NCI-H2196 treated with DMSO at 0.1 percent for 48 hours (cell line): ENCODE results near the gene CUX1.

Source experiments
- DNase-seq: peaks from one replicate; lab custom pipeline; 2025; ENCODE audit not compliant: unreplicated experiment; lab: John Stamatoyannopoulos, UW

Gene CUX1

DNA sequence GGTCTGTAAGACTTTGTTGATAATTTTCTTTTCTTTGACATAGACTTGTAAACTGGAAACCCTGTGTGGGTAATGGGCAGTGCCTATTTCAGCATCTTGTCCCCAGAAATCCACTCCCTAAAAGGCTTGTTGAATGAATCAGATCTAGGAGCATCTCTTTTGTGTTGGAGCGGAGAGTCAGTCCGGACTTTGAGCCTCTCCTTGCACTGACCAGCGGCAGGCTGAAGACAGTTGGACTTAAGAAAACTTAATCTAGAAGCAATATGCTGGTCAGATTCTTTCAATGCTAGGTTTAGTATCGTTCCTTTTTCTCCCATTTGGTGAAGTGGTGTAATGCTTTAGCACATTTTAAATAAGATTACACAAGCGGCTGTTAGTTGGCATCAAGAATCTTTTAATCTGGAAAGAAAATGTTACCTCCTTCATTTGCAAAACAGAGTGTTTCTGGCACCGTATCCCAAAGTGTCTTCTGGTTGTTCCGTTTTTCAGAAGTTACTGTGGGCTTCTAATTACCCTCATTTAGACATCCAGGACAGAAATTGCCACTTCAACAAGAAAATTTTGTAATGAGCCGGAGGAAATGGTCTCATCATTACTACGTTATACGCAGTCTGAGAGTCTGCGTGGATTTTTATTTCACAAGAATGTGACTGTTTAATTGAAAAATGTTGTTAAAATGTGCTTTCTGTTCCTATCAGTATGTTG is 74.7 kb downstream of the CUX1 start:
- DNase-seq: no peak

DNA sequence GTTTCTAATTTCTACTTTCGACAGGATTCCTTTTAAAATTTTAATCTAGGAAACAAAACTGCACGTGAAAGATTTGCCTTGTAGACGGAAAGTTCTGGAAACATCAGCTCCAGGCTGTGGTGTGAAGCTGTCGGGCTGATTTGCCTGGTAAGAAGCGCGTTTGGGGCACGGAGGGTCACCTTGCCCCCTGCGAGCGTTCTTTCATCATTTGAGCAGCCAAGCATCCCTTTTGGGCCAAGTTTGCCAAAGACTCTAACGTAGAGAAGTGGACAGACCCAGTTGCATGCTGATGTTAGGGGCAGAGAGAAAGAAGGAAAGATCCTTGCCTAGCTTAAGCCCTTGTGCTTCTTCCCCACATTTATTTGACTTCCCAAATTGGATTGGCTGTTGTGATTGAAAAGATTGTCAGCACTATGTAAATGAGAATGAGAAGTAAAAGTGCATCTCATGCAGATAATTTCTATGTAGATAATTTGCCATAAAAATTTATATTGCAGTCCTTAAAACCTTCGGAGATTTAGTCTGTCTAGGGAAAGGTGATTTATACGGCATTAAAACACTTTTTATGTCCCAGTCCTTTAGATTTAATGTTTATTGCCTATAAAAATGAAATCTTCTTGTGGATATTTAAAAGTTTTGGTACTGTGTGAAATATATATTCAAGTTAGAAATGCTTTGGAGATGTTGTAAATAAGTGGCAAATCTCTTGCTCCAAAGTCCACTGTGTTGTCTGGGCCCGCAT is 76.1 kb downstream of the CUX1 start:
- no peak for DNase-seq

- DNase-seq: no peak
These were observed 78.9 kb downstream of the CUX1 start for GRCh38 chr7:101896316-101896715.

DNA sequence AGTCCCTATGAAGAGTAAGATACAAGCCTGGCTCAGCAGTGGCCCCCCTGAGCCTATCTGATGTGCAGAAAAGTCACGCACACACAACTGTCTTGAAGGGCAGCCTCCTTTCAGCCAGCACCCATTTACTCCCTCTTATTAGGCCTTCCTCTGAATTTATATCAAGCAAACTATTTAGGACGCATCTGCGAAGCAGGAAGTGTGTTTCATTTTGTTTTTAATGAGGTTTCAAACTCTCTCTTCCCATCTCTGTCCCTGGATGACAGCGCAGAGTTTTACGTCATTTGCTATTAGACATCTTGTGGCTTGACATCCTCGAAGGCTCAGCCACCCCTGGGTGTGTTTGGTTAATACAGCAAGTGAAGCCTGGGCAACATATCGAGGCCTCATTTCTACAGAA is 79.5 kb downstream of the CUX1 start:
- DNase-seq: no peak

DNA sequence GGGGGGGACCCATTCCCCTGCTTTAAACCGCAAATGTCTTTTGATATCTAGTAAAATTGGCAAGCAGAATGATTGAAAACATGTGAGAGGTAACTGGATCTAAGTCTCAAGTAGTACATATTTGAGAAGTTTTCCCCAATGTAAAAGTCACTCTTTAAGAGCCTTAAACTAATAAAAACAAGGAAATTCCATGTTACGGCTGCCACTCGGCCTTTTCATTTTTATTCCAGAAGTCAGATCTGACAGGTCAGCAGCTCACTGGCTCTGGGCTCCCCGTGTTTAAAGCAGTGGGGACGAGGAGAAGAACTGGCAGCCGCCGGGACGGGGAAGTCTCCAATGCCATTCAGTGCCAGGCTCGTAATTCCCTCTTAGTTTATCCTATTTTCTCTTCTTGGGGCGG is 80.7 kb downstream of the CUX1 start:
- DNase-seq: no peak

- no peak for DNase-seq
These were observed 82.2 kb downstream of the CUX1 start for GRCh38 chr7:101899616-101900015.

- no peak for DNase-seq
These were observed 82.7 kb downstream of the CUX1 start for GRCh38 chr7:101900103-101900502.

DNA sequence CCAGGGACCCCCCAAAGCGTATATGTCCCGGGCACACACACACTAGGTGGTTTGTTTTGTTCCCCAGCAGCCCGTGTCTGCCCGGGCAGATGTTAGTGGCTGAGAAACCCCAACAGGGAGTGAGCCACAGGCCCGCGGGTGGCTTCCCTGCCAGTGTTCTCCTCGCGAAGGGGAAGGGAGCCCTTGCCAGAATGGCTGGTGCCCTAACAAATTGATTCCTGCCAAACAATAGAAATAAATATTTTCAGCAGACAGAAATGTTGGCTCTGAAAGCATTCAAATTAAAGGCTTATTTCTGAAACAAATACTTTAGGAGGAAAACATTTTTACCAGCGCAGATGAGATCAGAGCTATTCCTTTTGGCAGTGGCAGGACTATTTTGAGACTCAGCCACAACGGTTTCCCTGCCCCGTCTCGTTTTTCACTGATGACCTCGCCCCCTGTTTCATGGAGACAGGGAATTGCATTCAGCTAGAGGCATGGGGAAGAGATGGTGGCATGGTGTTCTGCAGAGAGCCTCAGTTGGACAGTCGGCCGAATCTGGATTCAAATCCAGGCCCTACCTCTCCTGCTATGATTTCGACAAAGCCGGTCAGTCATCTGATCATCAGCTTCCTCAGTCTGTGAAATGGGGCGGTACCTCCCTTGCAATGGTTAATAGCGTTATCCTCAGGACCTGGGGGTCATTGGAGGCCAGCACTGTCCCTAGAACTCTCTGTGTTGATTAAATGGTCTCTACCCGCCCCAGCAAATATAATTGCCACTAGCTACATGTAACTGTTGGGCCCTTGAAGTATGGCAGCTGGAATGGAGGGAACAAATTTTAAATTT is 84.5 kb downstream of the CUX1 start:
- DNase-seq: no peak

- no peak for DNase-seq
These were observed 85.5 kb downstream of the CUX1 start for GRCh38 chr7:101902680-101903514.

GRCh38 chr7:101903515-101903868 is 86.1 kb downstream of the CUX1 start:
- DNase-seq: no peak

GRCh38 chr7:101904019-101904418 is 86.6 kb downstream of the CUX1 start:
- no peak for DNase-seq

DNA sequence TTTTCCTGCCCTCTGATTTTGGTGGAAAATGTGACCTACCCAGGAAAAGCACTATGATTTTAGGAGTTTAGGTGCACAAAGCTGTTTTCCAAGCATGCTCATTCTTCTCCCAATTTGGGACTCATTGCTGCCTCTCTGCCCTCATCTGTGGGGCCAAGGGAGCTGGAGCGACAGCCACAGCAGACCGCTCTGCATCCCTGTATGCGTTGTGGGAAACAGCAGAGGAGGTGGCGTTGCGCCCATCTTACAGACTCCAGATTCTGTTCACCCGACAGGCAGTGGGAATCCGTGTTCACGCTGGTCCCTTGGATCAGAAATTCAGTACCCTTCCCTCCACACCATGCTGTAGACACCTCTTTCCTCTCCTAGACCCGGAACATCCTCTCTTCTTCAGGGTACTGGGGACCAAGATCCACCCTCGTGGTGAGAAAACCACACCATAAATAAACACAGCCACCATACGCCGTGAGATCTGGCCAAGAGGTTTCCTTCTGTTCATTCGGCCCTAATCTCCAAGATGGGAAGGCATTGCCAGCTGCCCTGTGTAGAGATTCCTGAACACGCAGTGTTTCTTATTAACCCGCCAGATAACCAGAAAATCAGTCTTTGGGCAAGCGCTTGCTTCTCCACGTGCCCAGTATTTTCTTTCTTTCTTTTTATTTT is 87.9 kb downstream of the CUX1 start:
- DNase-seq: no peak

DNA sequence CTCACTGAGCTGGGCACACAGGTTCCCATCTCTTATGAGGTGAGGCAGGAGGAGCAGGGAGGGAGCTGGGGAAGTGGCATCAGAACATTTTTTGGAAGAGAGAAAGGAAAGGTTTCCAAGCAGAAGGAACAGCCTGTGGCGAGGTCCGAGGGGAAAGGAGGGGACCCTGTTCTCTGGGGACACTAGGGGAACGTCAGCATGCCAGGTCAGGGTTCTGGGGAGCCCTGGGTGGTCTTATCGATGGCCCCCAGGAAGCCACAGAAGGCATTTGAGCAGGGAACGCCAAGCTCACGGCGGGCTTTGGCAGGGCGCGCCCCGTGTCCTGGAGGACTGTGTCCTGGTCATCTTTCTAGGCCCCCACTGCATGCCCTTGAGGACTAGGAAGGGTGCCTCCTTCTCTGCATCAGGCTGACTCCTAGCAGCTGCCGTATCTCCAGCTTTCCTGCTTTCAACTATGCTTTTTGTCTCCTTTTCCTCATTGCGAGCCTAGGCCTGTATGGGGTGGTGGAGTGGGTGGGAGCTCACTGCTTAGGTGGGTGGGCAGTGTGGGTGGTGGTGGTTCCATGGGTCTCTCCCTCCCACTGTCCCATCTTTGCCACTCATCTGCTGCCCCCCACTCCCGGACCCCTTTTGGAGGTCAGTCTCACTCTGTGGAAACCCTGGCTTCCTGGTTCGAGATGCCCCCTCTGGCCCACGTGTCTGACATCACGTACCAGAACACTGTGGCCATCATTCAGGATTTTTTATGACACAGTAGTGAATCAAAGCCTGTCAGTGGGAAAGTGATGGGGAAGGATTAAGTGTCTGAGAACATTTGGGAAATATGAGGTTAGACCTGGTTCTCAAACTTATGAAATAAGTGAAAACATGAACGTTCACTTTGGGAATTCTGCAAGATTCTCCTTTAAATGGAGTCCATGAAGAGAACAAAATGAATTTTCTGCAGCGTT is 89.1 kb downstream of the CUX1 start:
- no peak for DNase-seq

GRCh38 chr7:101910991-101911799 is 93.8 kb downstream of the CUX1 start:
- no peak for DNase-seq

DNA sequence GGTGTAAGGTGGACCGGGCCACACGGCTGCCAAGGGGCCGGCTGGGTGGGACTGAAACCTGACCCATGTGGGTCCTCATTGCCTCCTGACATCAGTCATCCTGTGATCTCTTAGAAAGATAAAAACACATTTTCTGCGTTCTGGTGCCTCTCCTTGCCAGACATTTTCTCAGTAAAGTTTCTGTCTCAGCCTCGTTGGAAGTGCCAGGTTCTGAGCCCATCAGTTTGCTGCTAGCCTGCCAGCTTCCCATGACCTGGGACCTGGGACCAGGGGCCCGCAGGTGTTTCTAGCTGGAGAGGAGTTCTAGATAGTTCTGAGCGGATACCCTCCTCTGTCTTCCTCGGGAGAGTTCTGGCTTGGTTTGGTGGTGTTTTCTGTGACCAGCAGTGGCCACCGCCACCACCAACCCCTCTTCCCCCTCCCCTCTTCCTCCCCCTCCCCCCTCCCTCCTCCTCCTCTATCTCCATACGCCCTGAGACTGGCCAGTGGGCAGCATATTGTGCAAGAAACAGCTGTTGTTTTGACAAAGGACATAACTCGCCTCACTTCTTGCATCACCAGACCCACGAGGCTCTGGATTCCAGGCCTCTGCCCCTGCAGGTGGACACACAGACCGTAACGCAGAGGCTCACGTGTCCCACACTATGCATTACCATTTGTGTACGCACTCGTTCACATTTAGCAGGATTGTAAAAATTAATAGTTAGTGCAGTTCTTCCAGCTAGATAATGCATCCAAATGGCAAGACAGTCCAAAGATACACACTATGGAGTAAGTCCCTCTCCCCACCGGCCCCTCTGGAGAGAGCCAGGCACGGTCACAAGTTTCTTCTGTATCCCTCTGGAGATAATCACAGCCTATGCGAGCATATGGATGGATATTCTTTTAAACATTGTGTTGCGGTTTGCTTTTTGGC is 94.6 kb downstream of the CUX1 start:
- DNase-seq: no peak

GRCh38 chr7:101912716-101913110 is 95.3 kb downstream of the CUX1 start:
- no peak for DNase-seq

- DNase-seq: no peak
These were observed 95.9 kb downstream of the CUX1 start for GRCh38 chr7:101913247-101913721.
